Stimulated activated naive B cell treated with anti-CD40 and anti-IgM and Interleukin-4, amounts not matched to agents 10 μg/mL and 1 μg/mL and 100 μg/mL, for 72 hours (primary cell): ENCODE measurements around the gene PCCB.
A peak's percentile ranks its signal among the peaks of the same experiment; 100 is the strongest.
"Not testable (repeated sequence)": the region's sequence is repeated elsewhere in the genome, so short reads cannot be mapped to it uniquely, and the experiment has no call there.

ENCODE experiments used
- ATAC-seq, 2 donors: fragments of 150-1000 bp; cut with Tn5 transposase; replicated peaks; 2 replicates each; pipeline ENCODE4 v1.10.0; 2021; ENCODE audit warnings: moderate library complexity in 1 of 2
- DNase-seq: peaks from one replicate; pipeline ENCODE4 v3.0.0; 2021
- H3K27ac Mint-ChIP-seq: one replicate; pipeline ENCODE4 v1.8.0; 2022; ENCODE audit warnings: mild to moderate bottlenecking, mixed read lengths
- H3K27me3 Mint-ChIP-seq, 2 donors: one replicate each; pipeline ENCODE4 v1.8.0; 2022; ENCODE audit warnings: mixed read lengths in 2 of 2
- H3K36me3 Mint-ChIP-seq, 2 donors: one replicate each; pipeline ENCODE4 v1.8.0; 2022; ENCODE audit warnings: mixed read lengths in 2 of 2, mild to moderate bottlenecking in 1 of 2
- H3K4me1 Mint-ChIP-seq, 2 donors: one replicate each; pipeline ENCODE4 v1.8.0; 2022; ENCODE audit warnings: mixed read lengths in 2 of 2, mild to moderate bottlenecking in 1 of 2
- H3K4me3 Mint-ChIP-seq, 2 donors: one replicate each; pipeline ENCODE4 v1.8.0; 2022; ENCODE audit warnings: mild to moderate bottlenecking in 2 of 2, mixed read lengths in 2 of 2, moderate library complexity in 1 of 2
- H3K9me3 Mint-ChIP-seq, 2 donors: one replicate each; pipeline ENCODE4 v1.8.0; 2022; ENCODE audit warnings: mixed read lengths in 2 of 2, mild to moderate bottlenecking in 1 of 2

The PCCB gene

DNA sequence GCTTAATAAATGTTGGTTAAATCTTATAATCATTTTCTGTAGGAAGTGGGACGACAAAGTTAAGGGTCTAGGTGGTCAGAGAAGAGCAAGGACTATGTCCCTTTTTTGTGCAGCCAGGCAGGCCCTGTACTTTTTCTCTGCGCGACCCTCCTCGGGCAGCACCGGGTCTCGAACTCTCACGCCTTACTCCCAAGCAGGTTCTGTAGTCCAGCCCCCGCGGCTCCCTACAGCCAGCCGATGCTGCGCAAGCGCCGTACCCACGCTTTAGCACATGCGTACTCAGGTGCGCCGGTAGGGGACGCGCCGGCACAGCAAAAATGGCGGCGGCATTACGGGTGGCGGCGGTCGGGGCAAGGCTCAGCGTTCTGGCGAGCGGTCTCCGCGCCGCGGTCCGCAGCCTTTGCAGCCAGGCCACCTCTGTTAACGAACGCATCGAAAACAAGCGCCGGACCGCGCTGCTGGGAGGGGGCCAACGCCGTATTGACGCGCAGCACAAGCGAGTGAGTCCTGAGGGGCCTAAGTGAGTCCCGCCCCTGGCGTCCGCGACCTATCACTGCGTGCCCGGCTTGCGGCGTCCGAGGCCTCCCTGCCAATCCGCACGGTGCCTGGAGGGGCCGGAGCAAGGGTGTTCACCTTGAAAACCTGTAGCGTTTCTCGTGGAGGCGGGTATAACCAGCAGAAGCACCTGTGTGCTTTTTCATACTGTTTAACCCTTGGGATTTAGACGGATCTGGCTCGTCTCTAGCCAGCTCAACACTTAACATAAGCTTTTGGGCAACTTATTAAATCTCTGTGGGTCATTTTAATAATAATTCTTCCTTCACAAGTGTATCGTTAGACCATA is at the start of gene PCCB:
TSS of gene PCCB (plus strand) at position 282 of the 844 bp plus-strand sequence. CDS start at position 318, 36 bp downstream.
- peaks cover 4% of the 10 kb centered on the region in 2 donors for H3K36me3 Mint-ChIP-seq
- peaks cover 18 to 21% of the 10 kb centered on the region in 2 donors for H3K4me1 Mint-ChIP-seq
- H3K27me3 Mint-ChIP-seq, result no peaks in the 10 kb centered on the region
- DNase-seq (peak; percentile 92), ATAC-seq (peak; percentile 98)
- H3K27ac Mint-ChIP-seq, result peak within 1 kb of the TSS; percentile 98
- H3K9me3 Mint-ChIP-seq, result no peaks in the 10 kb centered on the region
- H3K4me3 Mint-ChIP-seq, result peak within 1 kb of the TSS; percentile 91 to 93

DNA sequence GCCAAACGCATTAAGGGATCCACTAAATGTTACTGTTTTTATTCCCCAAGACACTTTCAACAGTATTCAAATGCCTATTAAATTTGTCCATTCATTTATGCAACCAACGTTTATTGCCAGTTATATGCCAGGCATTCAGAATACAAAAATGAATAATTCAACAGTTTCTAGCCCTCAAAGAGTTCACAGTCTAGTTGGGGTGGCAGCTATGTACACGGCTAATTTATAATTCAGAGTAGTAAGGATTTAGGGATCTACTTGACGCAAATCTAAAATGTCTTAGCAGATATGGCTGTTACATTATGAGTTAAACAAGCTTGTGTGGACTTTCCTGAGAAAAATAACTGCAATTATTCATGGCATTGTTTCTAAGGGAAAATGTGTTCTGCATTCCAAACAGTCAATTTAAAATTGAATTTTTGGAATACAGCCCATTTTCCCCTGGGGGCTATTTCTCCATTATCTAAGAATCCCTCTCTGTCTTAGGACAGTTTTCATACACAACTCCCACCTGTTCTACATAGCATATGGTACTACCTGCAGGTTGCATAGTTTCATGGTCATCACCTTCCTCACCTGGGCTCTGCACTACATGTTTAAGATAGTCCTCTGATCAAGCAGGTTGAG is 42.5 kb upstream of the PCCB start:
- Mint-ChIP-seq H3K4me1 (no peaks in the 10 kb centered on the region), H3K27ac (no peak overlapping the region), H3K9me3 (no peaks in the 10 kb centered on the region), H3K36me3 (no peaks in the 10 kb centered on the region), H3K27me3 (peaks cover 12 to 13% of the 10 kb centered on the region in 2 donors), H3K4me3 (no peak overlapping the region)
- DNase-seq (no peak), ATAC-seq (no peak)

GRCh38 chr3:136209921-136210320 is 40.2 kb upstream of the PCCB start:
- H3K27me3 Mint-ChIP-seq, result peaks cover 12 to 18% of the 10 kb centered on the region in 2 donors
- DNase-seq (no peak), ATAC-seq (no peak)
- no peak overlapping the region for H3K27ac Mint-ChIP-seq
- no peaks in the 10 kb centered on the region for H3K9me3 Mint-ChIP-seq
- H3K4me1 Mint-ChIP-seq, result no peaks in the 10 kb centered on the region
- H3K36me3 Mint-ChIP-seq, result no peaks in the 10 kb centered on the region
- H3K4me3 Mint-ChIP-seq, result no peak overlapping the region

GRCh38 chr3:136211547-136211946 is 38.6 kb upstream of the PCCB start:
- Mint-ChIP-seq H3K27me3 (peaks cover 9 to 23% of the 10 kb centered on the region in 2 donors), H3K27ac (no peak overlapping the region), H3K4me3 (no peak overlapping the region), H3K9me3 (no peaks in the 10 kb centered on the region), H3K36me3 (no peaks in the 10 kb centered on the region), H3K4me1 (no peaks in the 10 kb centered on the region)
- DNase-seq (no peak), ATAC-seq (no peak)

DNA sequence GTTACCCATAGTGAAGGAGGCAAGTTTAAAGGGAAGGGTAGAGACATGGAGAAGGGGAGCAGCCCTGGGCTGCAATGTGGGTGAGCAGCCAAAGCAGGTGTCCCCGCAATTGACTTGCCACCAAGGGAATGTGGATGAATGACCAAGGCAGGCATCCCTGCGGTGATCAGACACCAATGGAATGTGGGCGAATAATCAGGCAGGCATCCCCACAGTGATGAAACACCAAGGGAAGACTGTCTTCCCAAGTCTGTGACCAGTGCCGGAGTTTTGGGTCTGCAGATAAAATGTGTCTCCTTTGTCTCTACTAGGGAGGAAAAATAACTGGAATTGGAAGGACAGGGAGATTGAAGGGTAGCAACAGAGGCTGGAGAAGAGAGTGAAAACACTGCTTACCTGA is 27.4 kb upstream of the PCCB start:
- peaks cover 20 to 25% of the 10 kb centered on the region in 2 donors for H3K27me3 Mint-ChIP-seq
- H3K4me3 Mint-ChIP-seq, H3K9me3 Mint-ChIP-seq, DNase-seq, H3K36me3 Mint-ChIP-seq, H3K4me1 Mint-ChIP-seq, H3K27ac Mint-ChIP-seq, ATAC-seq: not testable (repeated sequence)

- H3K36me3 Mint-ChIP-seq, result no peaks in the 10 kb centered on the region
- H3K27ac Mint-ChIP-seq, result no peak overlapping the region
- no peak overlapping the region for H3K4me3 Mint-ChIP-seq
- no peaks in the 10 kb centered on the region for H3K9me3 Mint-ChIP-seq
- ATAC-seq, result no peak
- no peak for DNase-seq
- H3K27me3 Mint-ChIP-seq, result no peaks in the 10 kb centered on the region
- H3K4me1 Mint-ChIP-seq, result no peaks in the 10 kb centered on the region
These were observed 17.7 kb upstream of the PCCB start for GRCh38 chr3:136232413-136232812.

DNA sequence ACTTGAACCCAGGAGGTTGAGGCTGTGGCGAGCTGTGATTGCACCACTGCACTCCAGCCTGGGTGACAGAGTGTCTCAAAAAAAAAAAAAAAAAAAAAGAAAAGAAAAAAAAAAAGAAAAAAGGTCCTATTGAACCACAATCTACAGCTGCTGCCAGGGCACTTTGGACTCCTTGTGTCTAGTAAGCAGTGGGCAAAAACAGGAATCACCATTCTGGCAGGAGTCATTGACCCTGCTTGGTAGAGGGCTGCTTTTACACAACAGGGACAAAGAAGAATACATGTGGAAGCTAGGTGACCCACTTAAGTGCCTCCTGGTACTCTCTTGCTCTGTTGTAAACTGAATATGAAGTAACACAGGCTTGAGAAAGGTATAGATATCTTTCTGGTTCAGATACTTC is 14.6 kb upstream of the PCCB start:
- H3K9me3 Mint-ChIP-seq, result no peaks in the 10 kb centered on the region
- no peaks in the 10 kb centered on the region for H3K27me3 Mint-ChIP-seq
- ATAC-seq (no peak), DNase-seq (no peak)
- H3K4me3 Mint-ChIP-seq, result no peak overlapping the region
- no peaks in the 10 kb centered on the region for H3K4me1 Mint-ChIP-seq
- no peak overlapping the region for H3K27ac Mint-ChIP-seq
- H3K36me3 Mint-ChIP-seq, result no peaks in the 10 kb centered on the region

- ATAC-seq (no peak), DNase-seq (no peak)
- H3K4me1 Mint-ChIP-seq, result no peaks in the 10 kb centered on the region
- no peak overlapping the region for H3K27ac Mint-ChIP-seq
- H3K9me3 Mint-ChIP-seq, result no peaks in the 10 kb centered on the region
- no peaks in the 10 kb centered on the region for H3K36me3 Mint-ChIP-seq
- no peak overlapping the region for H3K4me3 Mint-ChIP-seq
- H3K27me3 Mint-ChIP-seq, result no peaks in the 10 kb centered on the region
These were observed 14.0 kb upstream of the PCCB start for GRCh38 chr3:136236109-136236508.

DNA sequence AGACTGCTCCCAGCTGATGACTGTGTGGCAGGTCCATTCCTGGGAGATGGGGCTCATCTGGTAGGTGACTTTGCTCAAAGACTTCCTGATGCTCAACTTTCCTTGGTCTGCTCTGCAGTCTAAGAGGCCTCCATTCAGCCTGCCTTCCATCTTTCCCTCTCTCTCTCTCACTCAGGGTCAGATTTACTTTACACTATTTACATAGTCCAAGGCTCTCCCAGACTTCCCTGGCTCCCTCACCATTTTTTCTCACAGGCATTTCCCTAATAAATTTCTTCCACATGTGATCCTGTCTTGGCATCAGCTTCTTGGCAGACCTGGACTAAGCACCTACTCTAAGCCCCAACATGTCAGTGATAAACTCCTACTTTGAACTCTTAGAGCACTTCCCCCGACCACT is 13.0 kb upstream of the PCCB start:
- H3K4me1 Mint-ChIP-seq, result no peaks in the 10 kb centered on the region

DNA sequence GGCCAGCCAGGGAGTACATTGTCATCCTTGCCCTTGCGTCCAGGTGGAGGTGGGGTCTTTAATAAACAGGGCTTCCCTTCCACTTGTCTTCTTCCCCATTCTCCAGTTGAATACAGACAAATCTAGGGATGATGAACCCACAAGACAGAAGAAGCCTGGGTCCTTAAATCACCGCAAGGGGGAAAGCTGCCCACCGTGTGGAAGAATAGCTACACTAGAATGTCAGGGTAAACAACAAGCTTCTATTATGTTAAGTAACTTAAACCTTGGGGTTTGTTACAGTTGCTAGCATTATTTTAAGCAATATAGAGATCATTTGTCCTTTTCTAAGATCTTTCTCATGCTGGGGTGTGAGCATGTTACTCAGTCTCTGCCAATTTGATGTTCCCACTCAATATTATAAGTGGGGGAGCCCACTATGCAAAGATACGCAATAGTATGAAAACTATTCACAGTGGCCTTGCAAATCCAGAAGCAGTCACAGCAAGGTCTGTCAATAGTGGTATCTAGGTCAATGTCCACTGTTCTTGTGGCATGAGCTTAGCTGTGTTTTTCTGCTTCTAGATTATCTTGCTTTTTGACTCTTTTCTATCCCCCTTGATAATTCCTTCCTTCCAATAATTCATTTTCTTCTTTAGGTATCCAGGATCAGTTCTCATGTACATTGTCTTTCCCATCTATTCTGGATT is 12.0 kb upstream of the PCCB start:
- no peak overlapping the region for H3K27ac Mint-ChIP-seq
- H3K9me3 Mint-ChIP-seq, result no peaks in the 10 kb centered on the region
- H3K4me3 Mint-ChIP-seq, result no peak overlapping the region
- no peak for ATAC-seq
- H3K4me1 Mint-ChIP-seq, result no peaks in the 10 kb centered on the region
- H3K27me3 Mint-ChIP-seq, result peaks cover 0 to 5% of the 10 kb centered on the region in 2 donors
- no peaks in the 10 kb centered on the region for H3K36me3 Mint-ChIP-seq
- DNase-seq, result no peak

More for the DNA sequence above, 13.0 kb upstream of the PCCB start:
- Mint-ChIP-seq H3K27ac (no peak overlapping the region), H3K4me3 (no peak overlapping the region), H3K9me3 (no peaks in the 10 kb centered on the region), H3K27me3 (peaks cover 0 to 3% of the 10 kb centered on the region in 2 donors), H3K36me3 (no peaks in the 10 kb centered on the region)
- no peak for ATAC-seq
- DNase-seq, result no peak

- Mint-ChIP-seq H3K27me3 (peaks cover 0 to 5% of the 10 kb centered on the region in 2 donors), H3K27ac (no peak overlapping the region), H3K4me1 (no peaks in the 10 kb centered on the region), H3K4me3 (no peak overlapping the region), H3K9me3 (no peaks in the 10 kb centered on the region), H3K36me3 (no peaks in the 10 kb centered on the region)
- DNase-seq (no peak), ATAC-seq (no peak)
These were observed 11.0 kb upstream of the PCCB start for GRCh38 chr3:136239094-136239493.

DNA sequence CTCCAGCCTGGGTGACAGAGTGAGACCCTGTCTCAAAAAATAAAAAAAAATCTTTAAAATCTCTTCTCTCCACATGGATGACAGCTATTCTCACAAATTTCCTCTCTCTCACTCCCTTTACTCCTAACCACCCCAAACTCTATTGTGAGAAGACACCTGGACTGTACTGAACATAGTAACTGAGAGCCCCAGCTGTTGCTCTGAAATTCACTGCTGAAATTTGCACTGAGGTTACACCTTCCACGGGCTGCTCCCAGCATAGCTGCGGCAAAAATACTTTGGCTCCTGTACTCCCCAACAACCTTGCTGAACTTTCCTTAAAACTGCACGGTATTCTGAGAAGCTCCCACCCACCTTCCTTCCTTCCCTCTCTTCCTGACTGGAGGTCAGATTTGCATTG is 4.4 kb upstream of the PCCB start:
- H3K4me1 Mint-ChIP-seq, result peaks cover 4 to 7% of the 10 kb centered on the region in 2 donors
- DNase-seq (no peak), ATAC-seq (no peak)
- H3K36me3 Mint-ChIP-seq, result no peaks in the 10 kb centered on the region
- no peaks in the 10 kb centered on the region for H3K9me3 Mint-ChIP-seq
- H3K27ac Mint-ChIP-seq, result no peak overlapping the region
- peaks cover 0 to 5% of the 10 kb centered on the region in 2 donors for H3K27me3 Mint-ChIP-seq
- no peak overlapping the region for H3K4me3 Mint-ChIP-seq

GRCh38 chr3:136247436-136247835 is 2.7 kb upstream of the PCCB start:
- DNase-seq (no peak), ATAC-seq (no peak)
- no peaks in the 10 kb centered on the region for H3K36me3 Mint-ChIP-seq
- no peaks in the 10 kb centered on the region for H3K27me3 Mint-ChIP-seq
- H3K4me1 Mint-ChIP-seq, result peaks cover 14 to 21% of the 10 kb centered on the region in 2 donors
- H3K4me3 Mint-ChIP-seq, result no peak overlapping the region
- no peak overlapping the region for H3K27ac Mint-ChIP-seq
- H3K9me3 Mint-ChIP-seq, result no peaks in the 10 kb centered on the region

GRCh38 chr3:136247855-136248590 is 2.1 kb upstream of the PCCB start:
- Mint-ChIP-seq H3K4me3 (no peak overlapping the region), H3K36me3 (no peaks in the 10 kb centered on the region), H3K27ac (no peak overlapping the region), H3K9me3 (no peaks in the 10 kb centered on the region), H3K4me1 (peaks cover 14 to 21% of the 10 kb centered on the region in 2 donors), H3K27me3 (no peaks in the 10 kb centered on the region)
- DNase-seq (no peak), ATAC-seq (no peak)
